Hepatocyte (in vitro differentiated cells): ENCODE results near the gene CDKL5. TPM values are rescaled to one million over a fixed set of nuclear protein-coding genes. Genes with fewer than 3 reads are reported as not detected.

ENCODE experiments used
- DNase-seq: peaks from one replicate; pipeline ENCODE4 v3.0.0-alpha.2; 2016; ENCODE audit warnings: low spot score
- H2AFZ ChIP-seq: fragments of 200-600 bp; sonication (generic); 2 replicates; pipeline ENCODE4 v1.6.0; 2016; ENCODE audit warnings: antibody characterized with exemption, mild to moderate bottlenecking
- H3K27ac ChIP-seq: fragments of 200-600 bp; sonication (generic); 2 replicates; pipeline ENCODE4 v1.5.1; 2016; ENCODE audit warnings: mild to moderate bottlenecking
- H3K27me3 ChIP-seq: fragments of 200-600 bp; sonication (generic); 2 replicates; pipeline ENCODE4 v1.6.1; 2016
- H3K36me3 ChIP-seq: fragments of 200-600 bp; sonication (generic); replicated peaks from 2 replicates; pipeline ENCODE4 v1.5.1; 2016; ENCODE audit warnings: low read depth; ENCODE audit not compliant: insufficient read depth
- H3K4me1 ChIP-seq: fragments of 200-600 bp; sonication (generic); 2 replicates; pipeline ENCODE4 v1.5.1; 2016; ENCODE audit warnings: mild to moderate bottlenecking, moderate library complexity; ENCODE audit not compliant: insufficient read depth
- H3K4me2 ChIP-seq: fragments of 200-600 bp; sonication (generic); 2 replicates; pipeline ENCODE4 v1.6.0; 2016
- H3K4me3 ChIP-seq: fragments of 200-600 bp; sonication (generic); 2 replicates; pipeline ENCODE4 v1.5.1; 2016; ENCODE audit warnings: mild to moderate bottlenecking
- H3K79me2 ChIP-seq: fragments of 200-600 bp; sonication (generic); 2 replicates; pipeline ENCODE4 v1.6.0; 2017; ENCODE audit warnings: mild to moderate bottlenecking
- H3K9me2 ChIP-seq: fragments of 200-600 bp; sonication (generic); replicated peaks from 2 replicates; pipeline ENCODE4 v1.6.0; 2017; ENCODE audit warnings: mild to moderate bottlenecking; ENCODE audit not compliant: insufficient read depth
- H3K9me3 ChIP-seq: fragments of 200-600 bp; sonication (generic); 2 replicates; pipeline ENCODE4 v1.5.1; 2016; ENCODE audit warnings: low read depth, mild to moderate bottlenecking
- H4K20me1 ChIP-seq: fragments of 200-600 bp; sonication (generic); 2 replicates; pipeline ENCODE4 v1.6.0; 2016; ENCODE audit warnings: mild to moderate bottlenecking; ENCODE audit not compliant: insufficient read depth, poor library complexity, severe bottlenecking
- EZH2 ChIP-seq: fragments of 200-600 bp; sonication (generic); IDR thresholded peaks from 2 replicates; pipeline ENCODE4 v1.6.1; 2016; ENCODE audit warnings: antibody characterized with exemption, mild to moderate bottlenecking, borderline replicate concordance
- EZH2phosphoT487 ChIP-seq: fragments of 200-600 bp; sonication (generic); IDR thresholded peaks from one replicate; pipeline ENCODE4 v1.6.1; 2018; ENCODE audit warnings: antibody characterized with exemption, mild to moderate bottlenecking, low read depth, moderate library complexity; ENCODE audit not compliant: unreplicated experiment, severe bottlenecking
- WGBS: methylation state at CpG from one replicate; pipeline ENCODE4 v1.1.6; 2016; ENCODE audit warnings: low lambda C conversion rate; ENCODE audit errors: missing lambda C conversion rate; 5-methylcytosine and 5-hydroxymethylcytosine counted together
- polyA plus RNA-seq: library from polyadenylated mRNA; unstranded; fragments of >200 nt; fragmentation: Nextera tagmentation; extraction: Ambion mirVana; gene quantifications from 2 replicates; pipeline ENCODE4 v1.2.1, GENCODE V29; 2016
- small RNA-seq: library from RNA; depleted of rRNA; stranded (forward); fragments of <200 nt; gene quantifications from one replicate; pipeline ENCODE3, GENCODE V24; 2014
- total RNA-seq: library from RNA; depleted of rRNA; stranded (reverse); fragments of >200 nt; gene quantifications from 2 replicates; pipeline ENCODE4 v1.2.3, GENCODE V29; 2014
- TF ChIP-seq, protein P1 (sequence below): fragments of 200-600 bp; sonication (generic); IDR thresholded peaks from 2 replicates; pipeline ENCODE4 v1.5.1; 2016; ENCODE audit warnings: antibody characterized with exemption, mild to moderate bottlenecking; ENCODE audit not compliant: poor library complexity

Gene CDKL5
- total and polyA plus RNA-seq, 2 experiments from 2014 or later: 6.5 to 17.7 TPM

DNA sequence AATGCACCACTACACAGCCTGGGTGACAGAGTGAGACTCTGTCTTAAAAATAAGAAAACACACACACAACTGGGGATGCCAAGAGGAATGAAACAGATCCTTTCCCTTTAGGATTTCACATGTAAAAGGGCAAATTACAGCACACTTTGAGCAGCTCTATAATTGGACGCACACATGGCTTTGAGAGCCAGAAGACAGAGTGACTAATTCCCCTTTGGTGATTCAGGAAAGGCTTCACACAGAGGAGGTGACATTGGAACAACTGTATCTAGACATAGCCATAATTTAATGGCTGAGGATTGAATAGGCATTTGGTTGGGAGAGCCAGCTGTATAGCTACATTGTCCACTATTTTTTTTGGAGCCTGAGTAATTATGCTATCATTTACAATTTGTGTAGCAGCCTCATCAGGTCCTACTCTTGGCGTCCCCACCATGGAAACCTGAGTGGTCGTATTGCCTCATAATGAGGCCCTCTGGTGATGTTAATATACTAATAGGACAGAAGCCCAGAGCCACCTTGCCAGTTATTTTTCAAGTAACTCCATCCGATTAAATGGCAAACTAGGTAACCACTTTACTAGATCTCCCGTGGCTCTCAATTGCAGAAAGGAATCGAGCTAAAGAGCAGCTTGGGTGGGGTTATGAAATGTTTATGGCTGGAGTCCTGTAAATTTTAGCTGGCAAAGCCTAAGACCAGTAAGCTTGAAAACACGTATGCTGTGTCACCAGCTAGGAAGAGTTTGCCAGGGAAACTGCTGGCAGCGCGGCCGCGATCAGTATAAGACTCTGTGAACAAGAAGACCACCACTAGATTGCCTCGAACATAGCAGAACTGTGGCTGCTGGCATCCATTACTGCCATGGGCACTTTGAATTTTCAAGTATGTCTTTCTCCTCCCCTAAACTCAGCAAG, 273.6 kb downstream of the CDKL5 start:
- Histone ChIP-seq H3K9me2 (no peaks in the 10 kb centered on the region), H3K4me2 (no peak overlapping the region), H3K36me3 (no peaks in the 10 kb centered on the region), H2AFZ (no peak overlapping the region), H3K4me1 (no peaks in the 10 kb centered on the region), H3K4me3 (no peak overlapping the region), H3K79me2 (no peaks in the 10 kb centered on the region), H3K27me3 (no peaks in the 10 kb centered on the region), H3K9me3 (no peaks in the 10 kb centered on the region), H3K27ac (no peak overlapping the region), H4K20me1 (no peaks in the 10 kb centered on the region)
- WGBS: 74% methylated on average over 12 of the region's 12 CpGs
- TF ChIP-seq EZH2: no peak
- no peak for TF ChIP-seq EZH2phosphoT487
- TF ChIP-seq, protein P1, sequence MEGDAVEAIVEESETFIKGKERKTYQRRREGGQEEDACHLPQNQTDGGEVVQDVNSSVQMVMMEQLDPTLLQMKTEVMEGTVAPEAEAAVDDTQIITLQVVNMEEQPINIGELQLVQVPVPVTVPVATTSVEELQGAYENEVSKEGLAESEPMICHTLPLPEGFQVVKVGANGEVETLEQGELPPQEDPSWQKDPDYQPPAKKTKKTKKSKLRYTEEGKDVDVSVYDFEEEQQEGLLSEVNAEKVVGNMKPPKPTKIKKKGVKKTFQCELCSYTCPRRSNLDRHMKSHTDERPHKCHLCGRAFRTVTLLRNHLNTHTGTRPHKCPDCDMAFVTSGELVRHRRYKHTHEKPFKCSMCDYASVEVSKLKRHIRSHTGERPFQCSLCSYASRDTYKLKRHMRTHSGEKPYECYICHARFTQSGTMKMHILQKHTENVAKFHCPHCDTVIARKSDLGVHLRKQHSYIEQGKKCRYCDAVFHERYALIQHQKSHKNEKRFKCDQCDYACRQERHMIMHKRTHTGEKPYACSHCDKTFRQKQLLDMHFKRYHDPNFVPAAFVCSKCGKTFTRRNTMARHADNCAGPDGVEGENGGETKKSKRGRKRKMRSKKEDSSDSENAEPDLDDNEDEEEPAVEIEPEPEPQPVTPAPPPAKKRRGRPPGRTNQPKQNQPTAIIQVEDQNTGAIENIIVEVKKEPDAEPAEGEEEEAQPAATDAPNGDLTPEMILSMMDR: no peak
- DNase-seq: no peak

DNA sequence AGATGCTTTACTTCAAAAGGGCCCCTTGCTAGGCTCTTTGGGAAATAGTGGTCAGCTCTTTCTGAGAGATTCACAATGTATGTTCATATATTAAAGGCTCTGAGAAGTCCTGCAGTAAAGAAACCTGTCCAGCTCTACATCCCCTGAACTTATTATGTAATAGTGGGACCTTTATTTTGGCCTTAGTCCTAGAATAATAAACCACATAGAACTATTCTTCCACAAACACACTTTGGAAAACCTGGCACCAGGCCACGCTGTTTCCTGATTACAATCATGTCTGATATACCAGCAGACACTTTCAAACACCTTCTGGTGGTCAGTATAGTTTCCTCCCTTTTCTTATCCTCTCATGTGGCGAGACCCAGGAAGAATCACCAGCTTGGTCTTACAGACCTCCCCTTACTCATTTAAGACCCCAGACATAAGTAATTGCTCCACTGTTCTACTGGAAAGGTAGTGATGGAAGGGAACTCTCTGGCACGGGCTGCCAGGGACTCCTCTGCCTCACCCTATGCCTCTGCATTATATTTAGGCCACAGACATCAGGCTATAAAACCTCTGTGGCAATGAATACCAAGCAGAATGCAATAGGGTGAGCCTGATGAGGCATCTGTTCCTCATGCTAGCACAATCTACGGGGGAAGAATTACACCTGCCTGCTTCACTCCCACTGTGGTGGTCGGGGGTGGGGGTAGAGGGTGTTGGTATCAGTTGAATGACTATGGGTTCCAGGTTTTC, 276.4 kb downstream of the CDKL5 start:
- no peak overlapping the region for H3K4me2 ChIP-seq

DNA sequence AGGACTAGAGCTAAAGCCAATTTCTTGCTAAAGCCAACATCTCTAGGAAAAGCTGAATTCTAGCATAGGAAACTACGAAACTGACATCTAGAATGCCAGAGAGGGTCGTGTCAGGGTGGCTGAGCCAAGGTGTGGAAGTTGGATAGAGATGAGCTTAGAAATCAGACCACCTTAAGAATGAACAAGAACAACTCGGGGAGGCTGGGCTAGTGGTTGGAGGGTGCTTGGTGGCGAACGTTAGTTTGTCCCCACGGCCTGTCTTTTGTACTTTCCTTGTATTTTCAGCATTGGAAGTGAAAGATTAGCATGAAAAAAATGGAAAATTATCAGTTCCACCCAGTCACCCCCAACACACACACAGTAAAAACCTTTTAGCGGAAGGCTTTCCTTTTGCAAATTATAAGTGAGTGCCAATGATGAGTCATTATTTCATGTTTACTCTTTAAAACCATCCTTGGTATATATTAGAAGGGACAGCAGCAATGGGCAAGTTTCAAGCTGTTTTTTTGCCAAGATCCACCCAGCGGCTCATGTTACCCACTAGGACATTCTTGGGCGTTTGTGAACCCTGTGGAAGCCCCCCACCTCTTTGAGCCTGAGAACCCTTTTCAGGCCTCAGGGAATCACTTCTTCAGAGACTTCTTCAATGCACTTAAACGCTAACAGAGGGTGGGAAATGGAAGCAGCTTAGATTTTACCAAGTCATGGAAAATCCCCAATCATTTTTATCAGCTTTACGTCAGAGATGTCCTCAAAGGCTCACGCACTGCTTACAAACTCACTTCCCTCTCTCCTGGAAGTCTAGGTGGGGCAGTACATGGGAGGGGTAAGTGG, 277.2 kb downstream of the CDKL5 start:
- H3K79me2 ChIP-seq: no peaks in the 10 kb centered on the region
- no peak overlapping the region for H2AFZ ChIP-seq
- WGBS: 54% methylated on average over 12 of the region's 12 CpGs
- H3K9me2 ChIP-seq: no peaks in the 10 kb centered on the region
- no peaks in the 10 kb centered on the region for H3K9me3 ChIP-seq
- peak overlapping the region; percentile 76 for H3K27ac ChIP-seq
- no peak overlapping the region for H3K4me3 ChIP-seq
- no peaks in the 10 kb centered on the region for H3K4me1 ChIP-seq
- peak; percentile 38 for DNase-seq
- H3K36me3 ChIP-seq: no peaks in the 10 kb centered on the region
- H3K27me3 ChIP-seq: no peaks in the 10 kb centered on the region
- H4K20me1 ChIP-seq: no peaks in the 10 kb centered on the region
- TF ChIP-seq EZH2: no peak
- TF ChIP-seq, protein P1: no peak
- TF ChIP-seq EZH2phosphoT487: no peak
- H3K4me2 ChIP-seq: no peak overlapping the region

More for the DNA sequence above, 276.4 kb downstream of the CDKL5 start:
- Histone ChIP-seq H4K20me1 (no peaks in the 10 kb centered on the region), H3K4me3 (no peak overlapping the region), H3K27ac (peak overlapping the region; percentile 76), H3K79me2 (no peaks in the 10 kb centered on the region), H3K27me3 (no peaks in the 10 kb centered on the region), H3K36me3 (no peaks in the 10 kb centered on the region), H3K4me1 (no peaks in the 10 kb centered on the region), H3K9me3 (no peaks in the 10 kb centered on the region), H3K9me2 (no peaks in the 10 kb centered on the region), H2AFZ (no peak overlapping the region)
- WGBS: 75% methylated on average over 5 of the region's 5 CpGs
- DNase-seq: no peak
- no peak for TF ChIP-seq EZH2
- TF ChIP-seq, protein P1: no peak
- TF ChIP-seq EZH2phosphoT487: no peak

Small RNAs within 50 kb of the gene (small RNA-seq; reads per million reads assigned to genes)
- not detected for gene RF00019

Other genes with a start within 250 kb of the CDKL5 start
- not detected in 2 replicates for gene BEND2, start 204.7 kb upstream of the CDKL5 start, total RNA-seq
- not detected in 2 replicates for gene BEND2, start 204.7 kb upstream of the CDKL5 start, polyA plus RNA-seq
- 4.5 and 5.7 TPM in 2 replicates for gene SCML2, start 70.9 kb upstream of the CDKL5 start, total RNA-seq
- 3.6 and 4.8 TPM in 2 replicates for gene SCML2, start 70.9 kb upstream of the CDKL5 start, polyA plus RNA-seq
- gene RS1, start 246.5 kb downstream of the CDKL5 start, total RNA-seq: 0.43 TPM in 1 of 2 replicates, not detected in the other
- not detected in 2 replicates for gene RS1, start 246.5 kb downstream of the CDKL5 start, polyA plus RNA-seq